ENCODE data around the gene SNX12.

Gene SNX12

GRCh38 chrX:71098951-71099506, 30.9 kb upstream of the SNX12 start:
- Mint-ChIP-seq H3K27ac (no peak overlapping the region), H3K9me3 (no peaks in the 10 kb centered on the region), H3K4me3 (no peak overlapping the region), H3K27me3 (no peaks in the 10 kb centered on the region), H3K36me3 (ENCODE audit: low read depth) (peaks cover 3% of the 10 kb centered on the region), H3K4me1 (ENCODE audit: low read depth) (peaks cover 53% of the 10 kb centered on the region)

DNA sequence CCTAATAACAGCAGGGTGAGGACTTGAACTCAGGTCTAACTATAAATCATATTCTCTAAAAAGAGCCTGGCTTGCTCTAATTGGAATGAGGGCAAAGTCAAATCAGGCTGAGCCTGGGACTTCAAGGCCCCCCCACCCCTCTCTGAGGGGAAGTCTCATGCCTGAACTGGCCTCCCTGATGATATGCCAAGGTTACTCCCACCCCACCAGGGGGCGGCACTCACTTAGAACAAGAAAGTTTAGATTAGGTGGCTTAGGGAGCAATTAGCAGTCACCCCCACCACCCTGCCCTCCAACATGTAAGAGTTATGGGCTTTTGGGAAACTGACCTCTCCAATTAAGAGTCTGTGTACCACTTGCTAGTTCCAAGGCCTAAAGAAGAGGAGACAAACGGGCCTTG, 30.2 kb upstream of the SNX12 start:
- Mint-ChIP-seq H3K27me3 (no peaks in the 10 kb centered on the region), H3K36me3 (ENCODE audit: low read depth) (no peaks in the 10 kb centered on the region), H3K4me1 (ENCODE audit: low read depth) (peaks cover 46% of the 10 kb centered on the region), H3K27ac (no peak overlapping the region), H3K9me3 (no peaks in the 10 kb centered on the region), H3K4me3 (no peak overlapping the region)

GRCh38 chrX:71096760-71097032, 28.6 kb upstream of the SNX12 start:
- Mint-ChIP-seq H3K9me3 (no peaks in the 10 kb centered on the region), H3K4me3 (peak overlapping the region; percentile 97), H3K36me3 (ENCODE audit: low read depth) (no peaks in the 10 kb centered on the region), H3K4me1 (ENCODE audit: low read depth) (peaks cover 33% of the 10 kb centered on the region), H3K27ac (no peak overlapping the region), H3K27me3 (no peaks in the 10 kb centered on the region)

- peak overlapping the region; percentile 91 for H3K27ac Mint-ChIP-seq
- peaks cover 28% of the 10 kb centered on the region for H3K4me1 Mint-ChIP-seq (ENCODE audit: low read depth)
- no peaks in the 10 kb centered on the region for H3K9me3 Mint-ChIP-seq
- peak overlapping the region; percentile 97 for H3K4me3 Mint-ChIP-seq
- no peaks in the 10 kb centered on the region for H3K27me3 Mint-ChIP-seq
- H3K36me3 Mint-ChIP-seq (ENCODE audit: low read depth) = no peaks in the 10 kb centered on the region
Measured at GRCh38 chrX:71095981-71096759, 28.0 kb upstream of the SNX12 start.

- H3K9me3 Mint-ChIP-seq = no peaks in the 10 kb centered on the region
- peaks cover 25% of the 10 kb centered on the region for H3K4me1 Mint-ChIP-seq (ENCODE audit: low read depth)
- no peaks in the 10 kb centered on the region for H3K36me3 Mint-ChIP-seq (ENCODE audit: low read depth)
- no peaks in the 10 kb centered on the region for H3K27me3 Mint-ChIP-seq
- peak within 1 kb of the TSS; percentile 97 for H3K4me3 Mint-ChIP-seq
- peak within 1 kb of the TSS; percentile 91 for H3K27ac Mint-ChIP-seq
Measured at GRCh38 chrX:71095555-71095980, 27.4 kb upstream of the SNX12 start, which contains the start of gene FOXO4. FOXO4 (plus strand) TSS chrX:71095851; CDS start chrX:71096529, 678 bp downstream.

DNA sequence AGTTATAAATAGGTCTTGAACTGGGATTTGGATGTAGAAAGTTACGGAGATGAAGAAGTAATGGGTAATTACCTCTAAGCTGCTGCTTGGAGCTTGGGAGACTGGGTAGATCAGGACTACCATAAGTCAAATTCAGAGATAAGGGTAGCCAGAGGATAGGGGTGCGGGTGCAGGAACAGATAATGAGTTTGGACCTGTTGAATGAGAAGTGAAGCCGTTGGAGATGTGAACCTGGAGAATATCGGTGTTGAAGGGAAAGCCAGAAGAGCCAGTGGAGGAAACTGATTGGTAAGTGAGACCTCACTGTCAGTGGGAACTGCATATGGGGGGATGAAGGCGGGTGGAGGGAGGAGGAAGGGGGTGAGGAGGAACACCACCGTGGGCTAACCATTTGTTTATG, 26.9 kb upstream of the SNX12 start:
- H3K36me3 Mint-ChIP-seq (ENCODE audit: low read depth) = no peaks in the 10 kb centered on the region
- no peaks in the 10 kb centered on the region for H3K27me3 Mint-ChIP-seq
- H3K4me3 Mint-ChIP-seq = peak overlapping the region; percentile 97
- H3K4me1 Mint-ChIP-seq (ENCODE audit: low read depth) = peaks cover 25% of the 10 kb centered on the region
- peak overlapping the region; percentile 86 for H3K27ac Mint-ChIP-seq
- no peaks in the 10 kb centered on the region for H3K9me3 Mint-ChIP-seq

DNA sequence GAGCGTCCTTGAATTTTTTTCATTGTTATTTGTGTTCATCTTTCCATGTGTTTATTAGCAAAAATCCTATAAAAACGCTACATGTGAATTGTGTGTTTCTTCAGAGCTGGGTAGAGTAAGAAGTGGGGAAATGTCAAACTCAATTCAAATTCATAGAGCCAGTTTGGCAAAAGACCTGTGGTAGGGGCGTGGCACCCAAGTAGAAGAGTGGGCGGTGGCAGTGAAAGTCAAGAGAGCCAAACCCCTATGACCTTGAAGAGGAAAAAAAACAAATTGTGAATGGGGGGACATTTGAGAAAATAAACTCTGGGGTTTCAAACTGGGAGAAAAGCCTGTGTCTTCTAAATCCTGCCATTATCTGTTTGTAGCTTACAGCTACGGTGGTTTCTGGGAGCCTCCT, 23.1 kb upstream of the SNX12 start:
- no peaks in the 10 kb centered on the region for H3K36me3 Mint-ChIP-seq (ENCODE audit: low read depth)
- H3K27me3 Mint-ChIP-seq = no peaks in the 10 kb centered on the region
- H3K27ac Mint-ChIP-seq = no peak overlapping the region
- no peak overlapping the region for H3K4me3 Mint-ChIP-seq
- peaks cover 3% of the 10 kb centered on the region for H3K4me1 Mint-ChIP-seq (ENCODE audit: low read depth)
- no peaks in the 10 kb centered on the region for H3K9me3 Mint-ChIP-seq

GRCh38 chrX:71085900-71086299, 17.8 kb upstream of the SNX12 start:
- Mint-ChIP-seq H3K27me3 (no peaks in the 10 kb centered on the region), H3K4me3 (no peak overlapping the region), H3K9me3 (no peaks in the 10 kb centered on the region)

GRCh38 chrX:71082822-71083221, 14.7 kb upstream of the SNX12 start:
- Mint-ChIP-seq H3K4me3 (no peak overlapping the region), H3K27me3 (no peaks in the 10 kb centered on the region), H3K4me1 (ENCODE audit: low read depth) (no peaks in the 10 kb centered on the region), H3K36me3 (ENCODE audit: low read depth) (no peaks in the 10 kb centered on the region), H3K27ac (no peak overlapping the region), H3K9me3 (no peaks in the 10 kb centered on the region)

More at GRCh38 chrX:71085900-71086299, 17.8 kb upstream of the SNX12 start:
- no peaks in the 10 kb centered on the region for H3K36me3 Mint-ChIP-seq (ENCODE audit: low read depth)
- H3K4me1 Mint-ChIP-seq (ENCODE audit: low read depth) = no peaks in the 10 kb centered on the region
- no peak overlapping the region for H3K27ac Mint-ChIP-seq

- no peak overlapping the region for H3K27ac Mint-ChIP-seq
- H3K36me3 Mint-ChIP-seq (ENCODE audit: low read depth) = no peaks in the 10 kb centered on the region
- H3K4me3 Mint-ChIP-seq = no peak overlapping the region
- H3K9me3 Mint-ChIP-seq = no peaks in the 10 kb centered on the region
- no peaks in the 10 kb centered on the region for H3K4me1 Mint-ChIP-seq (ENCODE audit: low read depth)
- no peaks in the 10 kb centered on the region for H3K27me3 Mint-ChIP-seq
Measured at GRCh38 chrX:71082124-71082647, 14.1 kb upstream of the SNX12 start.

GRCh38 chrX:71081330-71082123, 13.4 kb upstream of the SNX12 start:
- Mint-ChIP-seq H3K4me1 (ENCODE audit: low read depth) (no peaks in the 10 kb centered on the region), H3K9me3 (no peaks in the 10 kb centered on the region), H3K27ac (no peak overlapping the region), H3K36me3 (ENCODE audit: low read depth) (no peaks in the 10 kb centered on the region), H3K27me3 (no peaks in the 10 kb centered on the region), H3K4me3 (no peak overlapping the region)

DNA sequence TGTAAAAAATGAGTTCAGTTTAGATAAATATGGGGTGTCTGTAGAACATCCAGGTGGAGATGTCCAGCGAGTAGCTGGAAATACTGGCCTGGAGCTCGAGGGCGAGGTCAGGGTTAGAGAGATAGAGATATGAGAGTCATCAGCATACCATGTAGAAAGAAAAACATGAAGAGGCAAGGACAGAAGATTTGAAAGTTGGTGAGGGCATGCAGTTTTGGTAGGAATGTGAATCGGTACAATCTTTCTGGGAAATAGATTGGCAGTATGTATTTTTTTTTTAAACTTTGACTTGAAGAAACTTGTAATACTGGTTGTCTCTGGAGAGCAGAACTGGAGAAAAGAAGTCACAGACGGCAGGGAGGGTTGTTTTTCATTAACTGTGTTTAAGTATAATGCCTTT, 2.4 kb upstream of the SNX12 start:
- Mint-ChIP-seq H3K27me3 (no peaks in the 10 kb centered on the region), H3K4me1 (ENCODE audit: low read depth) (peaks cover 10% of the 10 kb centered on the region), H3K36me3 (ENCODE audit: low read depth) (no peaks in the 10 kb centered on the region), H3K9me3 (no peaks in the 10 kb centered on the region), H3K27ac (no peak overlapping the region), H3K4me3 (no peak overlapping the region)

DNA sequence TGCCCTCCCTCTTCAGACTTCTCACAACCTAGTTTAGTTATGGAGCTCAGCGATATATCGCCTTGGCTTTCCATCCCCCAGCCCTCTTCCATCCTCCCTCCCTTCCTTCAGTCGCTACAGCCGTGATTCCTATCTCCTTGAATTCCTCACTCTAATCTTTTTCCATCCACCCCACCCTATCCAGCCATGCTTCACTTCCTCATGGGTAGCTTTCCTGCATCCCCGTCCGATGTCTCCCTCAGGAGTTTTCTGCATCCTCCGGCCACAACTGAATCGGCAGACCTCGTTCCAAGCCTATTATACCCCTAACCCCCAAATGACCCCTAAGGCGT, 456 bp downstream of the SNX12 start:
- Mint-ChIP-seq H3K4me1 (ENCODE audit: low read depth) (peaks cover 17% of the 10 kb centered on the region), H3K27ac (peak overlapping the region; percentile 90), H3K4me3 (peak overlapping the region; percentile 95), H3K9me3 (no peaks in the 10 kb centered on the region), H3K27me3 (no peaks in the 10 kb centered on the region), H3K36me3 (ENCODE audit: low read depth) (peaks cover 13% of the 10 kb centered on the region)

DNA sequence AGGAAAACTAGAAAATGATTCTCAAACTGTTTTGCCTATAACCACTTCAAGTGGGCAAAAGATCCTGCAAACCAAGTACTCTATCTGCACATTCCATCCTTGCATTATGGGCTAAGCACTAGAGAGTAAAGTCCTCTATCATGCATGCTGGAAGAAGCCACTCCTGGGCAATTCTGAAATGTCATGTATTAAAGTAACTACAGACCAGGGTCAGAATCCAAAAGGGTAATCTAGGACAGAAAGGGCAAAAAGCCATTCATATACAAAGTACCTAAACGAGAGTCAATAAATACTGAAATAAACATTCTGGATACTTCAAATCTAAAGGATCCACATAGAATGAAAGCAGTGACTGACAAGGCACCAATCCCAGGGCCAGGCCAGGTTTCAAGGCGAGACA, 1.0 kb downstream of the SNX12 start:
- H3K27me3 Mint-ChIP-seq = no peaks in the 10 kb centered on the region
- peaks cover 17% of the 10 kb centered on the region for H3K4me1 Mint-ChIP-seq (ENCODE audit: low read depth)
- peaks cover 17% of the 10 kb centered on the region for H3K36me3 Mint-ChIP-seq (ENCODE audit: low read depth)
- H3K27ac Mint-ChIP-seq = no peak overlapping the region
- no peaks in the 10 kb centered on the region for H3K9me3 Mint-ChIP-seq
- peak overlapping the region; percentile 95 for H3K4me3 Mint-ChIP-seq

DNA sequence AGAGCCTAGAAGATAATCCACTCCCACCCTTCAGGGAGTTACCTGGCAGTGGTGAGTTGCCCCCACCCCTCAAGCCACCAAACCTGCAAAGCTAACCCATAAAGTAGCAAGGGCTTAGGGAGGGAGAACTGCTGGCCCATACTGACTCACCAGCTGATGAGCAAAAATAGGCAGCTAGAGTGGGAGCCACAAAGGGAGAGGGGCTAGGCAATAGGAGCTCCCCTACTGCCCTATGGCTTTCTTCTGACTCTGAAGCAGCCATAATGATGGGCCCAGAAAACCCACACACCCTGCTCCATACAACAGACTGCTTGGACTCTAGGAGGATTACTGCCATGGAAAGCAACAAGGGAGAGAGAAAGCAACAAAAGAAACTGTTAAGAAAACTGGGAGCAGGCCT, 8.0 kb downstream of the SNX12 start:
- Mint-ChIP-seq H3K4me3 (no peak overlapping the region), H3K27me3 (no peaks in the 10 kb centered on the region), H3K9me3 (no peaks in the 10 kb centered on the region), H3K27ac (peak overlapping the region; percentile 45), H3K4me1 (ENCODE audit: low read depth) (peaks cover 42% of the 10 kb centered on the region), H3K36me3 (ENCODE audit: low read depth) (peaks cover 42% of the 10 kb centered on the region)

Measured in stimulated activated naive CD8-positive, alpha-beta T cell treated with anti-CD3 and anti-CD28 coated beads, Interleukin-15, Interleukin-2, amounts not matched to agents 100 ng/mL and 50 ng/mL, for 24 hours (primary cell).